Panc1 (cell line): ENCODE results near the gene AHRR. TPM values are rescaled to one million over a fixed set of nuclear protein-coding genes. Genes with fewer than 3 reads are reported as not detected.

Experiments used
- ATAC-seq: fragments of 200-7000 bp; cut with Tn5 transposase; 2 replicates; pipeline ENCODE4 v1.9.1; 2020; ENCODE audit warnings: mild to moderate bottlenecking, moderate library complexity
- BruUV-seq: library from RNA; stranded (reverse); fragments of 400-500 nt; replicated peaks from 2 replicates; lab custom pipeline; 2021; lab: Mats Ljungman, UMichigan
- CTCF ChIA-PET: fragments of 300-600 bp; sonication (Branson Sonifier 250); formaldehyde crosslinking; loops from one replicate; lab custom pipeline; 2022; ENCODE audit warnings: antibody characterized with exemption; lab: Charles Lee
- POLR2A ChIA-PET: fragments of 300-600 bp; sonication (Branson Sonifier 250); formaldehyde crosslinking; loops from one replicate; lab custom pipeline; 2022; ENCODE audit warnings: antibody characterized with exemption; lab: Charles Lee
- DNase-seq: peaks from one replicate; pipeline ENCODE4 v3.0.0-alpha.2; 2010; ENCODE audit warnings: low read depth, low spot score
- H3K27ac ChIP-seq: 2 replicates; pipeline ENCODE4 v1.5.1; 2011; ENCODE audit warnings: mild to moderate bottlenecking, low read length, inconsistent platforms
- H3K27me3 ChIP-seq: fragments of 200-500 bp; sonication (Bioruptor generic); 2 replicates; pipeline ENCODE4 v1.6.0; 2014; ENCODE audit warnings: low read length, inconsistent platforms; ENCODE audit not compliant: control insufficient read depth, insufficient read depth
- H3K36me3 ChIP-seq: fragments of 200-500 bp; sonication (Bioruptor generic); 2 replicates; pipeline ENCODE4 v1.5.1; 2014; ENCODE audit warnings: inconsistent platforms, mild to moderate bottlenecking, low read length, moderate library complexity; ENCODE audit not compliant: control insufficient read depth, insufficient read depth
- H3K4me1 ChIP-seq: 2 replicates; pipeline ENCODE4 v1.5.1; 2011; ENCODE audit warnings: inconsistent platforms, mild to moderate bottlenecking, low read length, moderate library complexity; ENCODE audit not compliant: control insufficient read depth, insufficient read depth
- H3K4me3 ChIP-seq, 2 experiments: 2 replicates each; pipeline ENCODE4 v1.5.1; 2011 to 2012; ENCODE audit warnings: low read depth in 2 of 2, low read length in 2 of 2, mild to moderate bottlenecking in 2 of 2, inconsistent platforms in 1 of 2, moderate library complexity in 1 of 2
- H3K9me3 ChIP-seq: fragments of 200-500 bp; sonication (Bioruptor generic); 2 replicates; pipeline ENCODE4 v1.5.1; 2014; ENCODE audit warnings: low read depth, mild to moderate bottlenecking, inconsistent platforms, low read length, moderate library complexity; ENCODE audit not compliant: control insufficient read depth, insufficient read depth
- POLR2AphosphoS5 ChIP-seq: IDR thresholded peaks from 2 replicates; pipeline ENCODE4 v1.6.1; 2012; ENCODE audit warnings: mild to moderate bottlenecking, low read depth, low read length, moderate library complexity
- SIN3A ChIP-seq: IDR thresholded peaks from 2 replicates; pipeline ENCODE4 v1.6.1; 2012; ENCODE audit warnings: low read depth, mild to moderate bottlenecking, low read length, moderate library complexity, borderline replicate concordance; ENCODE audit not compliant: insufficient read depth
- TCF7L2 ChIP-seq: IDR thresholded peaks from 2 replicates; pipeline ENCODE4 v1.6.1; 2011; ENCODE audit warnings: mild to moderate bottlenecking, low read depth, low read length, inconsistent platforms
- in situ Hi-C: cut with HindIII; loops from 2 replicates; pipeline ENCODE4 v1.10.0; 2016; ENCODE audit warnings: low sequenced_read_pairs, low pct_unique_long_range_greater_than_20kb
- intact Hi-C: fragments of 100-400 bp; cut with micrococcal nuclease; formaldehyde crosslinking; loops from one replicate; pipeline ENCODE4 v1.10.0; 2022; ENCODE audit not compliant: unreplicated experiment
- total RNA-seq: library from RNA; stranded (reverse); gene quantifications from one replicate; pipeline ENCODE4 v1.2.1, GENCODE V29; 2021; ENCODE audit not compliant: unreplicated experiment
- TF ChIP-seq, protein P1 (sequence below): fragments of 450-650 bp; IDR thresholded peaks from 2 replicates; pipeline ENCODE4 v1.5.1; 2017; ENCODE audit warnings: mild to moderate bottlenecking
- TF ChIP-seq, protein P2 (sequence below), 2 experiments: IDR thresholded peaks; 2 replicates each; pipeline ENCODE4 v1.6.1; 2011 to 2012; ENCODE audit warnings: low read depth in 2 of 2, control low read depth in 1 of 2, low read length in 1 of 2, mild to moderate bottlenecking in 1 of 2, moderate library complexity in 1 of 2; ENCODE audit not compliant: insufficient read depth in 1 of 2

The AHRR gene
- total RNA-seq, 1 experiment from 2014 or later: 23.6 TPM

DNA sequence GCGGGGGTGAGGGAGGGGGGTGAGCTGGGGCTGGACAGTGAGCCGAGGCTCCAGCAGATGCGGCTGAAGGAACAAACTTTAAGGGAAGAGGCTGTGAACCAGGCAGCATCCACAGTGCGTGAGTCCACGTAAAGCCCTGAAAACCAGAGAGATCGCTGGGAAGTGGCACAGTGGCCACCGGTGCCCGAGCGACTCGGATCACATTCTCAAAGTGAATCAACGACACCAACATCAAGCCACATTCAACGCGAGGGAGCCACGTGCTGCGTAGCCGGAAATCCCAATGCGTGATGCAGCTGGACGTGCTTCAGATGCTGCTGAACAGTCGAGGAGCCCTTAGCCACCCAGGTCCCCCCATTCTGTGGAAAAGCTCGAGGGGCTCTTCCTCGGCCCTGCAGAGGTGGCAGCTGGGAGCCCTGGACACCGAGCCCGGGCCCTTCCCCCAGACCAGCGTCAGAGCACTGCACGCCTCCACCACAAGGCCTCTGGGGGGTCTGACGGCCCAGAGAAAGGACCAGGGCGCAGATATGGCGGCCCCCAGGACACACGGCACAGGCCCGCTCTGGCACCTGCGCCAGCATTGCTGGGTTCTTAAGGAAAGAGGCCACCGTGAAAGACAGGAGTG, 67.8 kb downstream of the AHRR start:
- CTCF ChIA-PET: no interaction called here
- Histone ChIP-seq H3K36me3 (no peaks in the 10 kb centered on the region), H3K27me3 (no peaks in the 10 kb centered on the region), H3K4me3 (no peak overlapping the region), H3K9me3 (no peaks in the 10 kb centered on the region), H3K4me1 (no peaks in the 10 kb centered on the region), H3K27ac (no peak overlapping the region)
- in situ Hi-C loops: no loop called here
- no TSS peak for BruUV-seq
- intact Hi-C loops: no loop called here
- ATAC-seq: no peak
- POLR2A ChIA-PET: no interaction called here
- DNase-seq: no peak
- TF ChIP-seq TCF7L2 (no peak), SIN3A (no peak), POLR2AphosphoS5 (no peak)
- TF ChIP-seq, protein P1, sequence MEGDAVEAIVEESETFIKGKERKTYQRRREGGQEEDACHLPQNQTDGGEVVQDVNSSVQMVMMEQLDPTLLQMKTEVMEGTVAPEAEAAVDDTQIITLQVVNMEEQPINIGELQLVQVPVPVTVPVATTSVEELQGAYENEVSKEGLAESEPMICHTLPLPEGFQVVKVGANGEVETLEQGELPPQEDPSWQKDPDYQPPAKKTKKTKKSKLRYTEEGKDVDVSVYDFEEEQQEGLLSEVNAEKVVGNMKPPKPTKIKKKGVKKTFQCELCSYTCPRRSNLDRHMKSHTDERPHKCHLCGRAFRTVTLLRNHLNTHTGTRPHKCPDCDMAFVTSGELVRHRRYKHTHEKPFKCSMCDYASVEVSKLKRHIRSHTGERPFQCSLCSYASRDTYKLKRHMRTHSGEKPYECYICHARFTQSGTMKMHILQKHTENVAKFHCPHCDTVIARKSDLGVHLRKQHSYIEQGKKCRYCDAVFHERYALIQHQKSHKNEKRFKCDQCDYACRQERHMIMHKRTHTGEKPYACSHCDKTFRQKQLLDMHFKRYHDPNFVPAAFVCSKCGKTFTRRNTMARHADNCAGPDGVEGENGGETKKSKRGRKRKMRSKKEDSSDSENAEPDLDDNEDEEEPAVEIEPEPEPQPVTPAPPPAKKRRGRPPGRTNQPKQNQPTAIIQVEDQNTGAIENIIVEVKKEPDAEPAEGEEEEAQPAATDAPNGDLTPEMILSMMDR: no peak
- TF ChIP-seq, protein P2, sequence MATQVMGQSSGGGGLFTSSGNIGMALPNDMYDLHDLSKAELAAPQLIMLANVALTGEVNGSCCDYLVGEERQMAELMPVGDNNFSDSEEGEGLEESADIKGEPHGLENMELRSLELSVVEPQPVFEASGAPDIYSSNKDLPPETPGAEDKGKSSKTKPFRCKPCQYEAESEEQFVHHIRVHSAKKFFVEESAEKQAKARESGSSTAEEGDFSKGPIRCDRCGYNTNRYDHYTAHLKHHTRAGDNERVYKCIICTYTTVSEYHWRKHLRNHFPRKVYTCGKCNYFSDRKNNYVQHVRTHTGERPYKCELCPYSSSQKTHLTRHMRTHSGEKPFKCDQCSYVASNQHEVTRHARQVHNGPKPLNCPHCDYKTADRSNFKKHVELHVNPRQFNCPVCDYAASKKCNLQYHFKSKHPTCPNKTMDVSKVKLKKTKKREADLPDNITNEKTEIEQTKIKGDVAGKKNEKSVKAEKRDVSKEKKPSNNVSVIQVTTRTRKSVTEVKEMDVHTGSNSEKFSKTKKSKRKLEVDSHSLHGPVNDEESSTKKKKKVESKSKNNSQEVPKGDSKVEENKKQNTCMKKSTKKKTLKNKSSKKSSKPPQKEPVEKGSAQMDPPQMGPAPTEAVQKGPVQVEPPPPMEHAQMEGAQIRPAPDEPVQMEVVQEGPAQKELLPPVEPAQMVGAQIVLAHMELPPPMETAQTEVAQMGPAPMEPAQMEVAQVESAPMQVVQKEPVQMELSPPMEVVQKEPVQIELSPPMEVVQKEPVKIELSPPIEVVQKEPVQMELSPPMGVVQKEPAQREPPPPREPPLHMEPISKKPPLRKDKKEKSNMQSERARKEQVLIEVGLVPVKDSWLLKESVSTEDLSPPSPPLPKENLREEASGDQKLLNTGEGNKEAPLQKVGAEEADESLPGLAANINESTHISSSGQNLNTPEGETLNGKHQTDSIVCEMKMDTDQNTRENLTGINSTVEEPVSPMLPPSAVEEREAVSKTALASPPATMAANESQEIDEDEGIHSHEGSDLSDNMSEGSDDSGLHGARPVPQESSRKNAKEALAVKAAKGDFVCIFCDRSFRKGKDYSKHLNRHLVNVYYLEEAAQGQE (IDR thresholded peaks at IDR 0.05; ENCODE audit: insufficient read depth in 1 of 2, low read depth in 2 of 2, low read length in 1 of 2): no peak

GRCh38 chr5:389891-390622, 68.5 kb downstream of the AHRR start:
- TF ChIP-seq SIN3A (no peak), POLR2AphosphoS5 (no peak), TCF7L2 (no peak)
- TF ChIP-seq, protein P2 (IDR thresholded peaks at IDR 0.05; ENCODE audit: insufficient read depth in 1 of 2, low read depth in 2 of 2, low read length in 1 of 2): no peak
- TF ChIP-seq, protein P1: no peak
- POLR2A ChIA-PET: no interaction called here
- H3K4me1 ChIP-seq: peaks cover under 1% of the 10 kb centered on the region; the same call in 1 of the 2 replicates
- CTCF ChIA-PET: no interaction called here
- intact Hi-C loops: no loop called here
- DNase-seq (no peak), ATAC-seq (no peak)
- BruUV-seq: TSS peak; percentile 64
- H3K27ac ChIP-seq: no peak overlapping the region
- H3K4me3 ChIP-seq: no peak overlapping the region
- H3K9me3 ChIP-seq: no peaks in the 10 kb centered on the region
- in situ Hi-C loops: no loop called here
- H3K27me3 ChIP-seq: no peaks in the 10 kb centered on the region
- no peaks in the 10 kb centered on the region for H3K36me3 ChIP-seq
